ENCODE results near the gene PLXNA2. TPM values are rescaled to one million over a fixed set of nuclear protein-coding genes. Genes with fewer than 3 reads are reported as not detected.

PLXNA2 gene
- total and polyA plus RNA-seq, 2 donors (not counting 3 experiments of a cell fraction or from before 2014, with no cell fraction given), result 42.6 to 229 TPM

GRCh38 chr1:208012721-208013120 is 231.5 kb downstream of the PLXNA2 start:
- Histone ChIP-seq H2AFZ (ENCODE audit: low read depth, low read length) (no peak overlapping the region), H4K20me1 (replicated peaks; ENCODE audit: control insufficient read depth, extremely low read depth, insufficient read depth, low read length) (no peaks in the 10 kb centered on the region), H3K36me3 (ENCODE audit: control insufficient read depth in 2 of 2, extremely low read depth in 1 of 2, insufficient read depth in 2 of 2, low read length in 2 of 2) (no peaks in the 10 kb centered on the region), H3K9me1 (replicated peaks; ENCODE audit: control insufficient read depth, extremely low read depth, insufficient read depth, low read length) (no peaks in the 10 kb centered on the region), H3K9me3 (replicated peaks; ENCODE audit: control insufficient read depth, insufficient read depth, low read length) (no peaks in the 10 kb centered on the region), H3K4me3 (replicated peaks in 1 of 3; ENCODE audit: insufficient read depth in 1 of 3, low read depth in 1 of 3, low read length in 3 of 3) (no peak overlapping the region), H3K9ac (replicated peaks; ENCODE audit: extremely low read depth, insufficient read depth, low read length) (no peak overlapping the region), H3K79me2 (ENCODE audit: control insufficient read depth, insufficient read depth, low read length) (no peaks in the 10 kb centered on the region), H3K27me3 (ENCODE audit: control insufficient read depth in 2 of 2, insufficient read depth in 2 of 2, low read length in 2 of 2) (no peaks in the 10 kb centered on the region), H3K4me1 (ENCODE audit: control insufficient read depth, extremely low read depth, insufficient read depth, low read length) (peaks cover 3% of the 10 kb centered on the region), H3K4me2 (ENCODE audit: insufficient read depth, low read length) (no peak overlapping the region), H3K27ac (ENCODE audit: insufficient read depth, low read depth, low read length) (no peak overlapping the region)
- BruUV-seq (replicated peaks), result no TSS peak
- TF ChIP-seq CTCF (IDR thresholded peaks at IDR 0.05; ENCODE audit: extremely low read depth in 1 of 2, insufficient read depth in 1 of 2, low read depth in 1 of 2, low read length in 2 of 2) (no peak), POLR2A (IDR thresholded peaks at IDR 0.05; ENCODE audit: low read depth, low read length) (no peak), GATA2 (IDR thresholded peaks at IDR 0.05; ENCODE audit: insufficient read depth, insufficient read length, low read depth, low read length) (no peak), JUN (IDR thresholded peaks at IDR 0.05; ENCODE audit: borderline replicate concordance, insufficient read depth, insufficient read length, low read depth) (no peak), EZH2 (IDR thresholded peaks at IDR 0.05; ENCODE audit: borderline replicate concordance, low read depth, low read length, severe bottlenecking) (no peak), POLR2AphosphoS5 (IDR thresholded peaks at IDR 0.05; ENCODE audit: insufficient read depth, low read depth, low read length) (no peak), MYC (IDR thresholded peaks at IDR 0.05; ENCODE audit: low read depth, low read length) (no peak), FOS (IDR thresholded peaks at IDR 0.05; ENCODE audit: borderline replicate concordance, insufficient read depth, low read length) (no peak)
- POLR2A ChIA-PET, result no interaction called here
- DNase-seq (ENCODE audit: low read depth, low spot score) (no peak), FAIRE-seq (no peak)
- dilution Hi-C loops (cut with MboI; ENCODE audit: extremely low pct_ligation_motif_present, low sequenced_read_pairs) (no loop called here), intact Hi-C loops (cut with micrococcal nuclease) (no loop called here)
- CTCF ChIA-PET, result interaction anchor here (0.9 to 2.4 kb wide), 4 partner anchors 9 to 128 kb away, joined by 3 to 21 read pairs (median 10); no protein-coding TSS in a partner anchor
